Subcutaneous abdominal adipose tissue (tissue), 5 donors: ENCODE measurements around the gene RIMS1.
"Not testable (repeated sequence)": the region's sequence is repeated elsewhere in the genome, so short reads cannot be mapped to it uniquely, and the experiment has no call there.

Experiments used
- H3K27ac ChIP-seq: one replicate; pipeline ENCODE4 v1.7.0; 2013; ENCODE audit warnings: low read depth, mild to moderate bottlenecking, inconsistent platforms, low read length, moderate library complexity
- H3K27me3 ChIP-seq, 5 donors: one replicate each; pipeline ENCODE4 v1.7.0; 2013; ENCODE audit warnings: low read length in 5 of 5, inconsistent platforms in 1 of 5; ENCODE audit not compliant: control insufficient read depth in 5 of 5, insufficient read depth in 4 of 5
- H3K36me3 ChIP-seq, 5 donors: one replicate each; pipeline ENCODE4 v1.7.0; 2013; ENCODE audit warnings: low read length in 5 of 5; ENCODE audit not compliant: control insufficient read depth in 5 of 5, insufficient read depth in 5 of 5
- H3K4me1 ChIP-seq, 5 donors: one replicate each; pipeline ENCODE4 v1.7.0; 2013; ENCODE audit warnings: low read length in 5 of 5, mild to moderate bottlenecking in 3 of 5, moderate library complexity in 1 of 5; ENCODE audit not compliant: control insufficient read depth in 5 of 5, insufficient read depth in 5 of 5
- H3K4me3 ChIP-seq, 5 donors: one replicate each; pipeline ENCODE4 v1.7.0; 2013; ENCODE audit warnings: low read length in 5 of 5, low read depth in 1 of 5
- H3K9ac ChIP-seq, 5 donors: one replicate each; pipeline ENCODE4 v1.7.0; 2013; ENCODE audit warnings: low read length in 5 of 5, mild to moderate bottlenecking in 4 of 5, moderate library complexity in 3 of 5
- H3K9me3 ChIP-seq, 5 donors: one replicate each; pipeline ENCODE4 v1.7.0; 2013; ENCODE audit warnings: low read length in 5 of 5; ENCODE audit not compliant: control insufficient read depth in 5 of 5
- donor health status: healthy.
- donor health status: healthy.
- donor health status: healthy.
- donor health status: healthy.
- donor health status: healthy.

Gene RIMS1

GRCh38 chr6:71977884-71978283 is 91.5 kb downstream of the RIMS1 start:
- Histone ChIP-seq H3K9me3 (no peaks in the 10 kb centered on the region), H3K27ac (no peak overlapping the region), H3K36me3 (no peaks in the 10 kb centered on the region), H3K4me1 (no peaks in the 10 kb centered on the region), H3K9ac (no peak overlapping the region), H3K4me3 (no peak overlapping the region), H3K27me3 (no peaks in the 10 kb centered on the region)

GRCh38 chr6:71979911-71980310 is 93.6 kb downstream of the RIMS1 start:
- H3K36me3 ChIP-seq: no peaks in the 10 kb centered on the region
- no peaks in the 10 kb centered on the region for H3K9me3 ChIP-seq
- H3K9ac ChIP-seq: no peak overlapping the region
- no peaks in the 10 kb centered on the region for H3K4me1 ChIP-seq
- H3K4me3 ChIP-seq: no peak overlapping the region
- no peak overlapping the region for H3K27ac ChIP-seq
- H3K27me3 ChIP-seq: no peaks in the 10 kb centered on the region

- Histone ChIP-seq H3K4me1 (no peaks in the 10 kb centered on the region), H3K9ac (no peak overlapping the region), H3K9me3 (no peaks in the 10 kb centered on the region), H3K27ac (no peak overlapping the region), H3K4me3 (no peak overlapping the region), H3K27me3 (no peaks in the 10 kb centered on the region), H3K36me3 (no peaks in the 10 kb centered on the region)
Observed at GRCh38 chr6:71982389-71982788, 96.0 kb downstream of the RIMS1 start.

GRCh38 chr6:71983131-71983530 is 96.8 kb downstream of the RIMS1 start:
- Histone ChIP-seq H3K27me3 (no peaks in the 10 kb centered on the region), H3K9me3 (no peaks in the 10 kb centered on the region), H3K4me1 (no peaks in the 10 kb centered on the region), H3K9ac (no peak overlapping the region), H3K27ac (no peak overlapping the region), H3K36me3 (no peaks in the 10 kb centered on the region), H3K4me3 (no peak overlapping the region)

DNA sequence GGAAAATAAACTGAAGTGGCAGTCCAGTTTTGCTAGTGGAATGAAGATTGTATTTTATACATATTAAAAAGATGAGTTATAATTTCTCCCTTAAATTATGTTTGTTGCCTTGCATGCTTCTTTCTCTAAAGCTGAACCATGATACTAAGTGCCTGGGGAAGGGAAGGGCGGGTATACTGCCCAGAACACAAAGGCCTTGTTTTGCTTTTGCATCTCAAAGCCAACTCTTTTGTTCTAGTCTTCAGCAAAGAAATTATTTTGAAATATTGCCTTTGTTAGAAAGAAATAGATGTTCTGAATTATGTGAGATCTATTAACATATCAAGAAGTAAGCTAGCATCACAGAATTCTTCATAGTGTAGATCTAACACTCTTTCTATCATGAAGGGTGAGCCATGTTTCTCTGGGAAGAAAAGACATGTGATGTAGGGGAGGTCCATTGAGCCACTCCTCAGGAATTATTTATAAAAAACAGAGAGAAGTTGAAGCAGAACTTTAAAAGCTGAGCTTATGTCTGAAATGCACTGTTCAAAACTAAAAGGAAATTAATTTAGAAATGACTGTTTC is 108.4 kb downstream of the RIMS1 start:
- Histone ChIP-seq H3K4me1 (no peaks in the 10 kb centered on the region), H3K9ac (no peak overlapping the region), H3K4me3 (no peak overlapping the region), H3K36me3 (no peaks in the 10 kb centered on the region), H3K27me3 (no peaks in the 10 kb centered on the region), H3K9me3 (no peaks in the 10 kb centered on the region), H3K27ac (no peak overlapping the region)

GRCh38 chr6:71997341-71997740 is 111.0 kb downstream of the RIMS1 start:
- Histone ChIP-seq H3K36me3 (no peaks in the 10 kb centered on the region), H3K9ac (no peak overlapping the region), H3K4me3 (no peak overlapping the region), H3K27ac (no peak overlapping the region), H3K4me1 (no peaks in the 10 kb centered on the region), H3K27me3 (no peaks in the 10 kb centered on the region), H3K9me3 (no peaks in the 10 kb centered on the region)

GRCh38 chr6:72002415-72002814 is 116.1 kb downstream of the RIMS1 start:
- no peaks in the 10 kb centered on the region for H3K27me3 ChIP-seq
- no peak overlapping the region for H3K9ac ChIP-seq
- H3K4me3 ChIP-seq: no peak overlapping the region
- no peaks in the 10 kb centered on the region for H3K4me1 ChIP-seq
- H3K27ac ChIP-seq: no peak overlapping the region
- H3K36me3 ChIP-seq: no peaks in the 10 kb centered on the region
- peaks cover 0 to 8% (median 4%) of the 10 kb centered on the region in 5 donors for H3K9me3 ChIP-seq

DNA sequence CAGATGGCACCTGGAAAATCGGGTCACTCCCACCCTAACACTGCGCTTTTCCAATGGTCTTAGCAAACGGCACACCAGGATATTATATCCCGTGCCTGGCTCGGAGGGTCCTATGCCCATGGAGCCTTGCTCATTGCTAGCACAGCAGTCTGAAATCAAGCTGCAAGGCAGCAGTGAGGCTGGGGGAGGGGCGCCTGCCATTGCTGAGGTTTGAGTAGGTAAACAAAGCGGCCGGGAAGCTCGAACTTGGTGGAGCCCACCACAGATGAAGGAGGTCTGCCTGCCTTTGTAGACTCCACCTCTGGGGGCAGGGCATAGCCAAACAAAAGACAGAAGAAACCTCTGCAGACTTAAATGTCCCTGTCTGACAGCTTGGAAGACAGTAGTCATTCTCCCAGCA is 120.2 kb downstream of the RIMS1 start:
- H3K9ac ChIP-seq, H3K4me1 ChIP-seq, H3K4me3 ChIP-seq, H3K27me3 ChIP-seq, H3K27ac ChIP-seq, H3K9me3 ChIP-seq, H3K36me3 ChIP-seq: not testable (repeated sequence)

DNA sequence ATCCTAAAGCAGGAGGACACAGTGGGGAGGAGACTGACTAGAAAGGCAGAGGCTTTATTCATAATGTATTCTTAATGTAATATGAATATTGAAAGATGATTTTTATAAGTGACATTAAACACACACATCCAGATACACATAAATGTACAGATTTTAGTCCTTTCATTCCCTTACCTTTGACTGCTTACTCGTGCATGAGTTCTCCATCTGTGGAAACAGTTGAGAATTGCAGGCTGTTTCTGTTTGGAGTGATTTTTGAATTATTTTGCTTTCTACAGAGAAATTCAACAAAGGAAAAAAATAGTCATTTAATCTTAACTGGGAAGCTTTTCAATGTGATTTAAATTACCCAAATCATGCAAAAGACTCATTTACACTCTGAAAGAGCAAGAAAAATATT is 136.5 kb downstream of the RIMS1 start:
- Histone ChIP-seq H3K9ac (no peak overlapping the region), H3K4me3 (no peak overlapping the region), H3K36me3 (no peaks in the 10 kb centered on the region), H3K27me3 (no peaks in the 10 kb centered on the region), H3K27ac (no peak overlapping the region), H3K9me3 (no peaks in the 10 kb centered on the region), H3K4me1 (no peaks in the 10 kb centered on the region)

DNA sequence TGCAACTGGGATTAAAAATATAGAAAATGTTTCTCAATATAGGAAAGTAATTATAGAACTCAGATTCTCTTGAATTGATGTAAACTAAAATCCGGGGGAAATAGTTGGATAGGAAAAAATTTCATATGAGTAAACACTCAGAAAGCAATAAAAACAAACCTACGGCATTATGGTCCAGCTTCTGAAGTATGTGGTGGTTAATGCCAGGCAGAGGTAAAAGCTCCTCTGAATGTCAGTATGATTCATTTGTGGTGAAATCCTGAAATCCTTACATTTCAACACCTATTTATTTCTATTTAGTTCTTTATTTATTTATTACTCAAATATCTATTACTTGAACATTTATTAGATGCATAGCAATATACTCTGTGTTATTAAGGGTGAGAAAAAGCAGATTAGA is 145.1 kb downstream of the RIMS1 start:
- Histone ChIP-seq H3K9ac (no peak overlapping the region), H3K4me3 (no peak overlapping the region), H3K27me3 (no peaks in the 10 kb centered on the region), H3K9me3 (no peaks in the 10 kb centered on the region), H3K36me3 (no peaks in the 10 kb centered on the region), H3K4me1 (no peaks in the 10 kb centered on the region), H3K27ac (no peak overlapping the region)

- Histone ChIP-seq H3K36me3 (no peaks in the 10 kb centered on the region), H3K27ac (no peak overlapping the region), H3K4me1 (no peaks in the 10 kb centered on the region), H3K9me3 (no peaks in the 10 kb centered on the region), H3K4me3 (no peak overlapping the region), H3K9ac (no peak overlapping the region), H3K27me3 (no peaks in the 10 kb centered on the region)
Observed at GRCh38 chr6:72032086-72032485, 145.7 kb downstream of the RIMS1 start.
